GM18520 (cell line): Measurements from ENCODE around the gene SAPCD2.

Experiments used
- ATAC-seq: cut with Tn5 transposase; IDR thresholded peaks from one replicate; pipeline ENCODE4 v1.9.1; 2021; ENCODE audit not compliant: unreplicated experiment

SAPCD2 gene

DNA sequence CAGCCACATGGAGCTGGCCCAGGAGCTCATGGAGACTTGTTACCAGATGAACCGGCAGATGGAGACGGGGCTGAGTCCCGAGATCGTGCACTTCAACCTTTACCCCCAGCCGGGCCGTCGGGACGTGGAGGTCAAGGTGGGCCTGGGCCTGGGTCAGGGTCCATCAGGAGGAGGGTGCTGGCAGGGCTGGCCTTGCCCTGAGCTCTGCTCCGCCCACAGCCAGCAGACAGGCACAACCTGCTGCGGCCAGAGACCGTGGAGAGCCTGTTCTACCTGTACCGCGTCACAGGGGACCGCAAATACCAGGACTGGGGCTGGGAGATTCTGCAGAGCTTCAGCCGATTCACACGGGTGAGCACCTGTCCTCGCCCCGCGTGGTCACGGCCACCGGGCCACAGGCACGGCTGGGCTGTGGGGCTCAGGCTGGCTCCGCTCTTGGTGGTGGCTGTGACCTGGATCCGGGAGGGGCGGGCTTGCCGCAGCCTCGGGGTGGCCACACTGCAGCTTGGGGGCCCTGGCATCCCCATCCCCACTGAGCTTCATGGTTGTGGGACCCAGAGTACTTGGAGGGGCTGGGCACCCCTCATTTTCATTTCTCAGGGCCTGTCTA is 37.1 kb upstream of the SAPCD2 start:
- ATAC-seq, result no peak

DNA sequence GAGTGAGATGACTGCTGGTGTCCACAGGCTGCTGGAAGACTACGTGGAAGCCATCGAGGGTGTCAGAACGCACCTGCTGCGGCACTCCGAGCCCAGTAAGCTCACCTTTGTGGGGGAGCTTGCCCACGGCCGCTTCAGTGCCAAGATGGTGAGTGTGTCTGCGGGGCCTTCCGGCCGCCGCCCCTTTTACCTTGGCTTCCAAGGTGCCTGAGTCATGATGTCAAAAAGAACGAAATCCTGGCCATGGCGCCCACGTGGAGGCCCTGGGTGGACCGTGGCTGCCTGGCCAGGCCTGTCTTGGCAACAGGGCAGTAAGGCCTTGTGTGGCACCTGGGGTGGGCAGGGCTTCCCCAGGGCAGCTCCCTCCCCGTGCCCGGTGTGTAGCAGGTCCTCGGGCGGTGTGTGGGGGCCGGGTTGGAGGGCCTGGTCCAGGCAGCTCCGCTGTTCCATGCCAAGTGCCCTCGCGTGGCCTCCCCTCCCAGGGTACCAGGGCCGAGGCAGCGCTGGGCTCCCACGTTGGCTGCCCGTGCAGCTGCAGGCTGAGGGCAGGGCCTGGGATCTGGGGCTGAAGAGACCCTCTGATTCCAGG is 36.4 kb upstream of the SAPCD2 start:
- ATAC-seq, result no peak

DNA sequence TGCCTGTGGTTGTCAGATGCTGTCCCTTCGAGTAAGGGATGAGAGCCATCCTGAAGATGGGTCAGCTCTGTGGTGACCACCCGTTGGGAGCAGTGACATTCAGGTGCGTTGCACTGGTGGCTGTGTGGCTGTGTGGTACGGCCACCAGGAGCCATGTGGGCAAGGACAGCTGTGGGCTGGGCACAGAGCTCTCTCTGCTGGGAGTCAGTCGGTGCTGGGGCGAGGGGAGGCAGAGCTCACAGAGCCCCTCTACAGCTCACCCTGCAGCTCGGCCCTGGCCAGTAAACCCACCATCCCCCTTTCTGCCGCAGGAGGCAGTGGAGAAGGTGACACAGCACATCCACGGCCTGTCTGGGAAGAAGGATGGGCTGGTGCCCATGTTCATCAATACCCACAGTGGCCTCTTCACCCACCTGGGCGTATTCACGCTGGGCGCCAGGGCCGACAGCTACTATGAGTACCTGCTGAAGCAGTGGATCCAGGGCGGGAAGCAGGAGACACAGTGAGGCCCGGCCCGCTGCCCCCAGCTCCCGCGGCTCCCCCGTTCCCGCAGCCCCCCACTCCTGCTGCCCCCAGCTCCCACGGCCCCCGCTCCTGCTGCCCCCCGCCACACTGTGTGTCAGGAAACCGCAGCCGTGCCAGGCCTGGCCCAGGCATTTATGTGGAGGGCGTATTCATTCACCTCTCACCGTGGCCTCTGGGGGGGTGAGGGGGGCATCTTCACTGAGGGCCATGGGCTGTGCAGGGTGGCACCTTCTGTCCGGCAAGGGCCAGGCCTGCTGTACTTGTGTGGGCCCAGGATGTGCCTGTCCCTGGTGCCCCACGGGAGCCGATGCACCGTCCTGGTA is 35.7 kb upstream of the SAPCD2 start:
- ATAC-seq, result no peak

DNA sequence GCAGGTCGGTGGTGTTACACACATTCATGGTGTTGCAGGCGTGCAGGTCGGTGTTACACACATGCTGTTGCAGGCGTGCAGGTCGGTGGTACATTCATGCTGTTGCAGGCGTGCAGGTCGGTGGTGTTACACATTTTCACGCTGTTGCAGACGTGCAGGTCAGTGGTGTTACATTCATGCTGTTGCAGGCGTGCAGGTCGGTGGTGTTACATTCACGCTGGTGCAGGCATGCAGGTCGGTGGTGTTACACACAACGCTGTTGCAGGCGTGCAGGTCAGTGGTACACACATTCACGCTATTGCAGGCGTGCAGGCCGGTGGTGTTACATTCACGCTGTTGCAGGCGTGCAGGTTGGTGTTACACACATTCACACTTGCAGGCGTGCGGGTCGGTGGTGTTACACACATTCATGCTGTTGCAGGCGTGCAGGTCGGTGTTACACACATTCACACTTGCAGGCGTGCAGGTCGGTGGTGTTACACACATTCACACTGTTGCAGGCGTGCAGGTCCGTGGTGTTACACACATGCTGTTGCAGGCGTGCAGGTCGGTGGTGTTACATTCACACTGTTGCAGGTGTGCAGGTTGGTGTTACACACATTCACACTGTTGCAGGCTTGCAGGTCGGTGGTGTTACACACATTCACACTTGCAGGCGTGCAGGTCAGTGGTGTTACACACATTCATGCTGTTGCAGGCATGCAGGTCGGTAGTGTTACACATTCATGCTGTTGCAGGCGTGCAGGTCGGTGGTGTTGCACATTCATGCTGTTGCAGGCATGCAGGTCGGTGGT is 33.0 kb upstream of the SAPCD2 start:
- ATAC-seq, result no peak

DNA sequence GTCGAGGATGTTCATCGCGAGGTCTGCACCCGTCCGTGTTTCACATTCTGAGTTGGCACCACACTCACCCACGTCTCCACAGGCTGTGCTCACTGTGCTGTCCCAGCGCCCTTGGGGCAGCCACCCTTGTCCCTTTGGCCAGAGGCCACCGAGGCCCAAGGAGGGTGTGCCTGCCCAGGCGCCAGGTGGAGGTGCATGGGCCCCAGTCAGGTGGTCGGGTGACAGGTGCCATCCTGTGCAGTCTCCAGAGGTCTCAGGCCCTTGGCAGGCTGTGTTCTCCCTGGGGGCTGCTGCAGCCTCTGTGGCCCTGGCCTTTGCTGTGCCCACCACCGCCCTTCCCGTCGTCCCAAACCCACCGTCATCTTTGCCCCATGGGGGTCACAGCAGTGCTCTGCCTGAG is 28.9 kb upstream of the SAPCD2 start:
- no peak for ATAC-seq

DNA sequence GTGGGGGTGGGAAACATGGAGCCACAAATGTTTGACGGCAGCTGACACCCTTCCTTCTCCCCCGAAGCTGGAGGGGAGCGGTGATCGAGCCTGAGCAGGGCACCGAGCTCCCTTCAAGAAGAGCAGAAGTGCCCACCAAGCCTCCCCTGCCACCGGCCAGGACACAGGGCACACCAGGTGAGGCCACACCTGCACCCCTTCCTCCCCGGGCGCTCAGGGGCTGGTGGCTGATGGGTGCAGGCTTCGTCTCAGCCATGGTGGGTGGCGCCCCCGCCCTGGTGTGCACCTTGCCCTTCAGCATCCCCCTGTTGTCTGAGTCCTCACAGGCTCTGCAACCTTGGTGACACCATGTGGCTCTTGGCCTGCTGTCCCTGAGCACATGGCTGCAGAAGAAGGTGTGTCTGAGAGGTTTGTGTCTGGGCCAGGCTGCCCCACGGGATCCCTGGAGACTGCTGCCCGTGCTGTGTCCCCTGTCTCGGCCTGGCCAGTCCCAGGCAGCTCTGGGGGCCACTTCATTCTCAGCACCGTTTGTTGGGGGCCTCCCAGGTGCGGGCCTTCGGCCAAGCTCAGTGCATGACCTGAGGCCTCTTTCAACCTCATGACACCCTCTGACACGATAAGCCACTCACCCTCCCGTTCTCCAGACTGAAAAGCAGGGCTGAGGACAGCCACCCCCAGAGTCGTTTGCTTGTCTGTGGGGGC is 27.6 kb upstream of the SAPCD2 start:
- no peak for ATAC-seq

DNA sequence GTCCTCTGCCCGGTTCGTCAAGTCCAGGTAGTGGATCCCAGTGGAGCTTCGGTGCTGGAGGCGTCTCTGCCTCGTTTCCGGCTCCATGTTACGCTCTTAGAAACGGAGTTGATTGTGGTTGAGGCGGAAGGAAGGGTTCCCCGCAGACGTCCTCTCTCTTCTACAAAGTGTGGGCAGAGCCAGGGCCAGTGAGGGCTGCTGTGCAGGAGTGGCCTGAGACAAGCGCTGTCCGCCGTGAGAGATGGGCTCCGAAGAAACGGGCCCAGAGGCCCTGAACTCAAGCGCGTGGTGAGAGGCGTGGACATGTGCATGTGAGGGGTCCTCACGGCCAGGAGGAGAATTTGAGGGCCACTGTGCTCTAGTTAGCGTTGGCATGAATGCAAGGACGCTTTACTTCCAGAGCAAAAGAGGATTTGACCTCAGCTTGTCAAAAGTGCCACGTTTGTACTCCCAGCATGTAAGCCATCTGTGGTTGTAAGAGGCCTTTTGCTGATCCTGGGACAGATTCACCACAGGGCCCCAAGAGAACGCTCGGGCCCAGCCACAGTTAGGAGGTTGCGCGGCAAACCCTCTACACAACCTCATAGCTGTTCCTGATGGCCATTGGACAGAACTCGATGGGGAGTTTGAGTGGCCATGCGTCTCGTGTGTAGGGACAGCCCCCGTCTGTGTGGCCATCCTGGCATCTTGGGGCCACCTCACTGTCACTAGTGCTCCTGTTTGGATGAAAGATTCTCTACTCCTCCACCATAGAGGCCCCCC is 26.6 kb upstream of the SAPCD2 start:
- no peak for ATAC-seq

DNA sequence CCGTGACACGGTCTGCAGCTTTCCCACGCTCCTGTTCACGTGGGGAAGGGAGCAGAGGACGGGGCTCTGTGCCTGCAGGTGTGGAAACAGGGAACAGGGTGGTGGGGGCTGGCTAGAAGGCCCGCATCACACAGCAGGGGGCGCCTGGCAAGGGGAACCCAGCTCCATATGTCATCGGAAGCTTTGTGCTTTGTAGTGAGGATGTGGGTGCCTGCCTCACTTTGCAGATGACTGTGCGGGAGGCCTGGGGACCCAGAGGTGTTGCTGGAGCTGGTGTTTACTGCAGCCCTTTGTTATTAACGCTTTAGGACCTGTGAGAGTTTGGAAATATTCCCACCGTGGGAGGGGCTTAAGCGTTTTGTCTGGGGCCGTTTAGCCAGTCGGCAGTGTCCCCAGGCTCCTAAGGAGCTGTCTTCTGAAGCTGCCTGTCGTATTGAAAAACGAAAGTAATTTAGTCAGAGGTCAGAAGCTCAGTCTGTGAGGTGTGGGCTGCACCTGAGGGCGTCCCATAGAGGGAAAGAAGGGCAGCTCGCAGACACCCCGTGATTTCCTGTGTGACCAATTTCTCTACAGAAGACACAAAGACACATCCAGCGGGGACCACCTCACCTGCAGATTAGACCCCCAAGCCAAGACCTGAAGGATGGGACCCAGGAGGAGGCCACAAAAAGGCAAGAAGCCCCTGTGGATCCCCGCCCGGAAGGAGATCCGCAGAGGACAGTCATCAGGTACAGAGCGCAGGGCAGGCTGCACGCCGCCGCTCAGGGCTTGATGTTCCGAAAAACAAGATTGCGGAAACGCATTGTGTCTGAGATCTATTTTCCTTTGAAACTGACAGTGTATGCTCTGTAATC is 25.5 kb upstream of the SAPCD2 start:
- peak; percentile 62 for ATAC-seq

DNA sequence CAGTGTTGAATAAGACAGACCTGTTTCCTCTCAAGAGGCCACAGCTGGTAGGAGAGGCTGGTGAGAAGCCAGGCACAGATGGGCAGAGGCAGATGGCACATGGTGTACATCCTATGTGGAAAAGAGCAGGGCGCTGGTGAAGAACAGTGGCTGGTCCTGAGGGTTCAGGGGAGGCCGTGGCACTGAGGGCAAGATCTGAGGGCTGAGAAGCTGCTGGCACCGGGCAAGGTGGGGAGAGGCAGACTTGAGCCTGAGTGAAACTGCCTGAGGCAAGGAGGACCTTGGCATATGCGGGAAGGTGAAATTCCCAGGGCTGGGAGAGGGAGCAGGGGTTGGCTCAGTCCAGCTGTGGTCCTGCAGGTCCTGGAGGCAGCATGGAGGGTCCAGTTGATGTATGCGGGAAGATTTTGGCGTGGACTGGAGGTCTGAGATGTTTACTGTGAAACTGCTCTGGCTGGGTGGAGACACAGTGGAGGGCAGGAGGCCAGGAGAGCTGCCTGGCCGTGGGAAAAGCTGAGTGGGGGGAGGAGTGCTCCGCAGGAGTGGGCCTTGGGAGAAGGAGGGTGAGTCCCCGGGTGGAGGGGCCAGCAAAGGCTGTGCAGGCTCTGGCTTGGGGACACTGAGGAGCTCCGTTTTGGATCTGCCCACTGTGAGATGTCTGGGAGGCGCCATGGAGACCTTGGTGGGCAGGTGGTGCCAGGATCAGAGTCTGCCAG is 19.0 kb upstream of the SAPCD2 start:
- no peak for ATAC-seq

DNA sequence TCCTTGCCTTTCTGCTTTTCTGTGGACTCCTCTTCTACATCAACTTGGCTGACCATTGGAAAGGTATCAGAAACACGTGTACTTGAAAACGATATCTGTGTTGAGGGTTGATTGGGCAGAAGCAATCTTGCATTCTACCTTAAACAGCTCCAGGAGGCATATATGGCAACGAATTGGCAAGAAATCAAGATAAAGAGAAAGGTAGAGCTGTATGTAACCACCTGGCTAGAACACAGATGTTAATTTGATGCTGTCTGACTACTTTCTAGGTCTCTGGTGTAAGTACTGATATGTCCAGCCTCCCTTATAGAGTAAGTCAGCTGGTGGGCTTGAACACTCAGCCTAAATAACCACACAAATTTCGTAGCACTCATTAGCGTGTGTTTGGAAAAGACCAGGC is 17.8 kb upstream of the SAPCD2 start:
- no peak for ATAC-seq

DNA sequence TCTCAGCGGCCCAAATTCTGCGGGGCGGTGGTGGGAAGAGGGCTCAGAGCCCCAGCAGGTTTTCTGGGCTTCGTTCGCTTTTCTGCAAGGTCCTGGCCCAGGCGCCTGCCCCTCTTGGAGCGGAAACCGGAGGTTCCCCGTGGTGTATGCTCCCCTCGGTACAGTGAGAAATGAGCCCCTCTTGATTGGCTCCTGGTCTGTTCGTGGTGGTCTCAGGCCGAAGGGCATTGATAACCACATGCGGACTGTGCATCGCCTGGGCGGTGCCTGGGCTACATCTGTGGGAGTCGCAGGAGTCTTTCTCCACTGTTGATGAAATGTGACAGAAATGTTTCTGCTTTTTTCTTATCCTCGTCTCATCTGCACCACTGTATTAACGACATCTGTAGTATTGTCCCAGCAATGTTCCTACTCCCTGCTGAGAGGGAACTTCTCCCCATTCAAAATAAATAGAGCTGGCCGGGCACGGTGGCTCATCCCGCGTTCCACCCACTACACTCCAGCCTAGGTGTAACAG is 17.1 kb upstream of the SAPCD2 start:
- no peak for ATAC-seq

DNA sequence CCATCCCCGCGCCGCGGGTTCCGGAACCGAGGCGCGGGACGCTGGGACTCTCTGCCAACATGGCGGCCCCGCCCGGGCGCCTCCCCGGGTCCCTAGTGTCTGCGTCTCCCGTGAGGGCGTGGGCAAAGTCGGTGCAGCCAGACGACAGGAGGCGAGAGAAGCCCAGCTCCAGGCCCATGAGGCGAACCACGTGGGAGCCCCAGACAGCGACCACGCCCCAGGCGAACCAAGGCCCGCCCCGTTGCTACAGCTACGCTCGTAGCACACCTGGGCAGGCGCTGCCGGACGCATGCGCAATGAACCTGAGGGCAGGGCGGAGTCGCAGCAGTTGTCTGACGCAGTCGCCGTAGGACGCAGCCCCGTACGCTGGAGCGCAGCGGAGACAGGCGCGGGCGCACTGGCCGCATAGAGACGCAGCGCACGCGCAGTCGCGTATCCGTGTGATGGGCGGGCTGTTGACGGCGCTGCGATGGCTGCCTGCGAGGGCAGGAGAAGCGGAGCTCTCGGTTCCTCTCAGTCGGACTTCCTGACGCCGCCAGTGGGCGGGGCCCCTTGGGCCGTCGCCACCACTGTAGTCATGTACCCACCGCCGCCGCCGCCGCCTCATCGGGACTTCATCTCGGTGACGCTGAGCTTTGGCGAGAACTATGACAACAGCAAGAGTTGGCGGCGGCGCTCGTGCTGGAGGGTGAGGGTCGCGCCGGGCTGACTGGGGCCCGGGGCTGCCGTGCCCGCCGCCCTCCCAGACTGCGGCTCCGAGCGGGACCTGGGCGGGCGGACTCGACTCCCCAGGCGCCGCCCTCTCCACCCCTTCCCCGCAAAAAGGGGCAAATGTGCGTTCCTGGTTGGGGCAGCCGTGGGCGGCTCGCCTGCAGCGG is 16.4 kb upstream of the SAPCD2 start, which contains the start of gene MAN1B1:
Gene MAN1B1 (plus strand): TSS at position 455 of the 878 bp plus-strand sequence. CDS start 15 bp downstream, at position 470.
- peak; percentile 69 for ATAC-seq

DNA sequence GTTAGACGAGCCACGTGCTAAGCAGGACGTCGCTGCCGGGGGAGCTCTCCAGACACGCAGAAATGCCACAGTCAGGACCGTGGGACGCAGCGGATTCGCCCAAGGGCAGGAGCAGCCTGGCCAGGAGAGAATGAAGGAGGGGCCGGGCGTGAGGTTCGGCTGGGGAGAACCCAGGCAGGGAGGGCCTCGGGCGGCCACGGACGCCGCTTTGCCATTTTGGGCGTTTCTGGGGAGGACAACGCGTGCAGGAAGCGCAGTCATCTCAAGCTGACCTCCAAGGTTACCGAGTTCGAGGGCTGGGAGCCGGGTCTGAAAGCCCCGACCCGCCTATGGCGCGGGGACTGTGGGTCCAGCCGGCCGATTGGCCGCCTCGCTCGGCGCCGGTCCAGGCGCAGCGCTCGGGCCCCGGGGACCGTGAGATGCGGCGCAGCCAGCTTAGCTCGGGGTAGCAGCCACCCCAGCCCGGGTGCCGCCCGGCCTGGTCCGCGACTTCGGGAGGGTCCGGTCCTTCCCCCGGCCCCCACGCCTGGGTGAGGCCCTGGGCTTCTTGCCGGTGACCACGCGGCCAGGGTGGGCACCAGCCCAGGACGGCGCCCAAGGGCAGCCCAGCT is 15.7 kb upstream of the SAPCD2 start:
- no peak for ATAC-seq

DNA sequence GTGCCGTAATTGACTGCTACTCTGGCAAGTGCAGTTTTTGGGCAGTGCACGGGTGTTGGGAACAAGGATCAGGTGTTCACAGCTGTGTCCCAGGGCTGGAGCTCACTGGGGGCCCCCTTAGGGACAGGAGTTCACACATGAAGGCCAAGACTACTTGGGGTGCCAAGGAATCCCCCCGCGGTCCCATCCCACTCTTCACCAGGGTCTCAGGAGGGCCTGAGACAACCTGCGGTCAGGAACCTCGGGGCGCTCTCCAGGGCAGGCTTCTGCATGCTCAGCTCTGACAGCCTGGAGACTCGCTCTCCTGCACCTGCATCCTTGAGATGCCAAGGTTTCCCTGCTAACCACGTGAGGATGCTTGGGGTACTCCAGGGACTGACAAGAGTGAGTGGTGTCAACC is 14.2 kb upstream of the SAPCD2 start:
- ATAC-seq, result no peak

DNA sequence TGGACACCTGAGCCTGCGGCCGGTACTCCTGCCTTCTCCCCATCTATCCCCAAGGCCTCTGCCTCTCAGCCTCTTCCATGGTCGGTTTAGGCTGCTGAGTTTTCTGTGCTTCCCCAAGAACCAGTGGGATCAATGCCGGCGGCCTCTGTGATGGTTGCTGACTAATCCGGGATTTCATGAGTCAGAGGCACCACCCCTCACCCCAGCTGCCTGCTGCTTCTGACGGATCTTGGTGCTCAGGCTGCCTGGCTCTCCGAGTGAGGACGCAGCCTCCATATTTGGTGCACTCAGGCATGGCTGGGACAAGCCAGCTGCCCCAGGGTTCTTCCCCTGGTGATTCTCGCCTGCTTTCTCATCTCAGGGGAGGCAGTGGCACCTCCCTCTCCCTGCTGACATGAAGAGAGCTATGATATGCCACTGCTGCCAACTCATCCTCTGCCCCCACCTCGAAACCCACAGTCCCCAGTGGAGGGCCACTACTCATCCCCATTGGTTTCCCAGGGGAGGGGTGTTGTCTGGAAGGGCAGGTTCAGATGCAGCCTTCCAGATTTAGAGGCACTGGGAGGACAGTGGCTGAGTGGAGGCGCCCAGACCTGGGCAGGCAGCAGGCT is 13.1 kb upstream of the SAPCD2 start:
- ATAC-seq, result no peak

DNA sequence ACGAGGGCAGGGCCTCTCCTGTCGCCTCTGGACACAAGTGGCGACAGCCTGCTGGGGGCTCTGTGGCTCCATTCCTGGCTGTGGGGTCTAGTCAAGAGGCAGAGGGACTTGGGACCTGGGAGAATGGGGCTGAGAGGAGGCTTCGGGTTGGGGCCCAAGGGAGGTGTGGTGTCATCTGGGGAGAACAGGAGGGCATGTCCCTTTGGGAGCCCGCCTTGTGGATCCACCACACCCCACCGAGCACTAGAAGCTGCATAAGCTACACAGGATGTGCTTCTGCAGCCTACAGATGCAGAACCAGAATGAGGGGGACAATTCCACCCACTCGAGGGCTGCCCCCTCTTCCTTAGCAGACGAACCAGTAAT is 12.6 kb upstream of the SAPCD2 start:
- no peak for ATAC-seq
